ENCODE data around the gene DENND1B.

DNA sequence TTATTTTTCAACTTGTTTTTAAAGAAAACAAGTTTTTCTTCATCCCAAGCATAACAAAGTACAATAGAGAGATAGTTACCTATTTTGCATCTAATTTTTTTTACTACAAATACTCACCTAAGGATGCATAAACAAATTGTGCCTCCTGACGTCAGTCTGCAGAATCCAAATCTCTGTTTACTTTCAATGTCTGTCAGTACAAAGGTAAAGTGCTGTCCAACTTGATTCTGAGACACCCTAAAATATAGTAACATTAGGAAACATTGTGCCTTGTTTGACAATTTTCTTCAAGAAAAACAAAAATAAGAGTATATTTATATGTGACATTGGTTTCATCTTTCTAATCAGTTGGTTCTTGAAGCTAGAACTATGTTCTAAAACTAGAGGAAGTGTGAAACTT, 103.4 kb downstream of the DENND1B start:
- TF ChIP-seq CTCF (IDR thresholded peaks at IDR 0.05) (no peak), POLR2A (IDR thresholded peaks at IDR 0.05) (no peak)
